ENCODE data around the gene NKX6-2.
"Not testable (repeated sequence)": the region's sequence is repeated elsewhere in the genome, so short reads cannot be mapped to it uniquely, and the experiment has no call there.

NKX6-2 gene

DNA sequence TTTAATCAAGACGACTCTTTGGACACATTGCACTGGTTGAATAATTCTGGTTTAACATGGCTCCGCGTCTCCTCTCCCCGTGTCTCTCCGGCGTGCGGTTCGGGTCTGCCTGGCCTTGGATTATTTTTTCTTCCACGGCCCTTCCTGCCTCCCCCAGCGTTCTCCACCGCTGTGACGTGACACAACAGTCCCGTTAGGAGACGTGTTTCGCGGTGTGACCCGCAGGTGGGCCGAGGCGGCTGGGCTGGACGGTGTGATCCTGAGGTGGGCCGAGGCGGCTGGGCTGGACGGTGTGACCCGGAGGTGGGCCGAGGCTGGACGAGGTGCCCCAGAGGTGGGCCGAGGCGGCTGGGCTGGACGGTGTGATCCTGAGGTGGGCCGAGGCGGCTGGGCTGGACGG lies 12.0 kb upstream of the NKX6-2 start:
- not testable (repeated sequence) for DNase-seq (ENCODE audit: low spot score)

DNA sequence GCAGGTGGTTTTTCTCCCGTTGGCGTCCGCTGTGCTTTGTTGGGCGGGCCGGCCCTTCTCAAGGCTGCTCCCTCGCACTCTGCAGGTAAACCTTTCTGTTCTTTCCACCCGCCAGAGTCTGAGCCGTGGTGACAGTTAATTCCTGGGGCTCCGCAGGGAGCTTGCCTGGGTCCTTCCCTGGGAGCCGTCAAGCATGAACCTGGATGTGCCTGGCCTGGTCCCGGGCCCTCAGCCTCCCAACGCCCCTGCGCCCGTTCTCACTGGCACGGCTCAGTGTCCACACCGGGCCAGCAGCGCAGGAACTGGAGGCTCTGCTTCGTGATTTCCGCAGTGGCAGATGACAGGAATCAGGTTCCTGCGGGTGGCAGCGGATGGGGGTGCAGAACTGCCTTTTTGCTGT lies 10.9 kb upstream of the NKX6-2 start:
- DNase-seq (ENCODE audit: low spot score), result no peak

DNA sequence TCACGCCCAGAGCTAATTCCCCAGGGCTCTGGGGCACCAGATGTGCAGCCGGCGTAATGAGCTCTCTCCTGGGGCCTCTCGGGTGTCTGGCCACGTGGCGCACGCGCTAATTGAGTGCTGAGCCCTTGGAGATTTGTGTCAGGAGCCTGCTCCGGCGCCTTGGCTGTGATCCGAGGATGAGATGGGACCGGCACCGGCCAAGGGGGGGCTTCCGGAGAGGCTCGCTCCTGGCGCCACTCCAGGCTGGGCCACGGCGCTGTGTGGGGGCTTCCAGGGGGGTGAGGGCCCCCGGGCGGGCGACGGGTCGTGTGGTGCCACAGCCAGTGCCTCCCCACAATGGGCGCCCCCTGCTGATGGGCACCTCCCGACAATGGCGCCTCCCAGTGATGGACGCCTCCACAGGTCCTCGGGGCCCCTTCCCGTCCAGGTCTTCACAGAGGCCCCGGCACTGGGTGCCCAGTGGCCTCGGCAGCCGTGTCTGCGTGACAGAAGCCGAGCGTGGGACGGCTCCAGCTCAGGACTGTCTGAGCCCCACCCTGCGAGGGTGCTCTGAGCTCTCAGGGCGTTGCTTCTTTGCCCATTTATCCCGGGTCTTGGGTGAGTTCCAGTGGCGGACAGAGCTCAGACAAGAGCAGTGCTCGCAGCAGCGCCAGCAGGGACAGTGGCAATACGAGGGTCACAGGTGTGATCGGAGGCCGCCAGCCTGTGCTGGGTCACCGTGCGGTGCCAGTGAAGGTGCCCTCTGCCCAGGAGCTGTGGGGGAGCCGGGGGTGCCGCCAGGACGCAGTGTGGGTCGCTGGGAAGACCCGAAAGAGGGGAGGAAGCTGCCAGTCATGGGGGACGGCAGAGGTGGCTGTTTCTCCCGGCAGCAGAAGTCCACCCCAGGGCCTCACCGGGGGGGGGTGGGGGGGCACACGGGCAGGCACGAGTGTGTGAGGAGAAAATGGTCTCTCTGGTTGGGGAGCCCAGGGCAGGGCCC lies 8.2 kb upstream of the NKX6-2 start:
- DNase-seq (ENCODE audit: low spot score), result no peak

GRCh38 chr10:132793213-132793612 lies 7.3 kb upstream of the NKX6-2 start:
- no peak for DNase-seq (ENCODE audit: low spot score)

GRCh38 chr10:132792796-132793195 lies 6.8 kb upstream of the NKX6-2 start:
- DNase-seq (ENCODE audit: low spot score), result no peak

GRCh38 chr10:132792099-132792498 lies 6.2 kb upstream of the NKX6-2 start:
- not testable (repeated sequence) for DNase-seq (ENCODE audit: low spot score)

DNA sequence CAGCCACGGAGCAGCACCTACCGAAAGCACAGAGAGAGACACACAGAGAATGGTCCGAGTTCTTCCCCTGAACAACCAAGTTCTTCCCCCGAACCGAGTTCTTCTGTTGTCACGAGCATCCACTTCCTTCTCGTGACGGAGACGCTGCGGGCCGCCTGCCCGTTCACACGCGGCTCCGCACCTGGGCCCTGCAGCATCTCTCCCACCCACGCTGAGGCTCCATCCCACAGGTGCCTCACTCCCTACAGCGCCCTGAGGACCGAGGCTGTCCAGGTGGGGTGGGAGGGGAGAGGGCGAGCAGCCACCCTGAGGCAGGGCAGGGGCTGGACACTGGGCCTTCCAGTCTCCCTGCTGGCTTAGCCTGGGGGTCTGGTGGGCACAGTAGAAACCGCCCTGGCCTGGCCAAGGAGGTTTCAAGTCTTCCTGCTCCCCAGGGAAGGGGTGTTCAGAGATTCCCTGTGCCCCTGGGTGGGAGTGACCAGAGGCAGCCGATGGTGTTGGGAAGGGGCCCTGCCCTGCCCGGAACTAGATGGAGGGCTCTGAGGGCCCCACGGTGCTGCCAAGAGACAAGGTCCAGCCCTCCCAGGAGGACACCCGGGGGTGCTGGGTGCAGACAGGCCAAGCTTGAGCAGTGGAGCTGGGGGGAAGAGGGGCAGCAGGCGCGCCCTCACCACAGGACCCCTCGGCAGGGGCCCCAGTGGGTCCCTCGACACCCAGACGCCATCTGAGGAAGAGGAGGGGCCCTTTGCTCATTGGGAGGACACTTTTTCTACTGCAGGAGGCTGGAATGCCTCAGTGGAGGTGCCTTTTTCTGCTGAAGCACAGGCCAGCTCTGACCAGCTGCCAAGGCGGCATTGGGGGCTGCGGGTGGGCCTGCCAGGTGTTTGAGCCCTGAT lies 5.2 kb upstream of the NKX6-2 start:
- no peak for DNase-seq (ENCODE audit: low spot score)

DNA sequence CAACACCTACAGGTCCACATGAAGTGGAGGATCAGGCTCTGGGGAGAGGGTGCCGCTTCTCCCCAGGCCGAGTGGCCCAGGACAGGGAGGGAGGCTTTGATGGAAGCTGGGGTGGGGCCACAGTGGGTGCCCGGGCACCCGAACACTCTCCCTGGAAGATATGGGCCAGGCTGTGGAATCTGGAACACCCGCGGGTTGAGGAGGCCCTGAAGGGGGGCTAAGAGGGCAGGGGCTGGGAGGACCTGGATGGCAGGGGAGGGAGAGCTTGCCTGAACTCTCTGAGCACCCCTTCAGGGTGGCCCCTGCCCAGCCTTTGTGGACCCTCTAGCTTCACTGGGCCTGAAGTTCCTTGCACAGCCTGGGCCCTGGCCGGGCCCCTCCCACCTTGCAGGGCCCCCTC lies 4.5 kb upstream of the NKX6-2 start:
- DNase-seq (ENCODE audit: low spot score), result no peak

DNA sequence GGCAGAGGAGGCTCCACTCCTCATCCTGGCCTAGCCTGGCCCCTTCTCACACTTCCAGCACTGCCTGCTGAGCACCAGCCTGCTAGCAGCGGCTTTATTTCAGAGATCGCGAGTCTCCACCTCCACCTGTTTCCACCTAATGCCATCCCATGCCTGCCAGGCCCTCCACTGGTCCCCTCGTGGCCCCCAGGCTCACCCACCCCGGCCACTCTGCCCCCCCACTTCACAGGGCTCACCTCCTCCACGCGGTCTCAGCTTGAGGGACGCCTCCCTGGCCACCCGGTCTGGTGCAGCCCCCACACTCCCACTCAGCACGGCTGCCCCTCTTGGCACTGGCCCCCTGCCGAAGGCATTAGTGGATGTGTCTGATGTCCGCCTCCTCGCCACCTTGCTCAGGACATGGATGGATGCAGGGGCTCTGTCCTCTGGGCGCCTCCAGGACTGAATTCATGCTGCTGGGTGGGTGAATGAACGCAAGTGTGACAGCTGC lies 3.8 kb upstream of the NKX6-2 start:
- no peak for DNase-seq (ENCODE audit: low spot score)

GRCh38 chr10:132788831-132789219 lies 2.9 kb upstream of the NKX6-2 start:
- no peak for DNase-seq (ENCODE audit: low spot score)

DNA sequence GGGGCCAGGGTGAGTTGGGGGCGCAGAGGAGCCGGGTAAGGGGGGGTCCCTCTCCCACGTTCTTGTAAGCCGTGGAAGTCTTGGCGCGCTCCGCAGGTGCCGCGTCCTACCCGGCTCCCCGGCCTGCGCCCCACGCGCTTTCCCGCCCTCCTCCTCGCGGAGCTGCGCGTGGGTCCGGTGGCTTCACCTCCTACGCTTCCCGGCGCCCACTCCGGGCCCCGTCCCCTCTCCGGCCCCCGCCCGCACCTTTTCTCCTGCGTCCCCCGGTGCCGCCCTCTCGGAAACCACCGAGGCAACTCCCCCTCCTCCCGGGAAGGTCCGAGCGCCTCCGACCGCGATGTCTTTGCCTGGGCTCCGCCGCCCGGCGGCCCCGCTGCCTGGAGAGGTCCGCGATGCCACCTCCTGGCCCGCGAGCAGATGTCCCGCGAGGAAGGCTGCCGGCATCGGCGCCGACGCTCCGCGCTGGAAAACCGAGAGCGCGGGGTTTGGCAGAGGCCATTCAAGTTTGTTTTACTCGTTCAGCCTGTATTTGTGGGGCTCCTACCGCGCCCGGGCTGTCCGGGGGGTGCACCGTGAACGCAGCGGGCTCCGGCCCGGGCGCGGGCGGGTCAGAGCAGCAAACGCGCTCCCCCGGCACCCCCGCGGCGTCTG lies 2.4 kb upstream of the NKX6-2 start:
- DNase-seq (ENCODE audit: low spot score), result no peak

DNA sequence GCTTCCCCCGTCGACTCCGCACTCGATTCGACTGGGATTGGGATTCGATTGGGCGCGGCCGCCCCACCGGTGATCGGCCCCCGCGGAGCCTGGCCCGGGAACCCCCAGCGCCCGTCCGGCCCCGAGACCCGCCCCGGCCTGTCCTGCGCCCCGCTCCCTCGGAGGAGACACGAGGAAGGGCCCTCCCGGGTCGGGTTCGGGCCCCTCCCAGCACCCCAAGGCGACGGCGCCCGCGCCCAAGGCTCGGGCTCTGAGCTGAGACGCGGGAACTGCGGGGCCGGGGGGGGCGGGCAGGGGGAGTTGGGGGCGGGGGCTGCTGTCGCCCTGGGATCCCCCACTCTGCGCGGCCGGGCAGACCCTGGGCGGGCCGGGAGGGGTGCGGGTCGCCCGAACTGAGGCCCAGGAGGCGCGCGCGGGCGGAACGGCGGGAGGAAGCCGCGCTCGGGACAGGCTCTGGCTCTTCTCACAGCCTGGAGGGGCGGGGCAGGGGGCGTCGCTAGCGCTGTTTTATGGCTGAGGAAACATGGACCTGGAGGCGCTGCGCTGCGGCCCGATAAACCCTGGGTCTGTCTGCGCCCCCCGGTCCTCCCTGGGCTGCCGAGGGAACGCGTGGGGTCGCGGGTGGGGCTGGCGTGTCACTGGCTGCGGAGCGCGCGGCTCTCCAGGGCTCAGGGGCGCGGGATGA lies 1.7 kb upstream of the NKX6-2 start:
- DNase-seq (ENCODE audit: low spot score), result no peak

- no peak for DNase-seq (ENCODE audit: low spot score)
Observed at GRCh38 chr10:132786884-132787494, 1.0 kb upstream of the NKX6-2 start.

- DNase-seq (ENCODE audit: low spot score), result no peak
Observed at GRCh38 chr10:132786476-132786883, 533 bp upstream of the NKX6-2 start.

- no peak for DNase-seq (ENCODE audit: low spot score)
Observed at GRCh38 chr10:132784866-132785722, 853 bp downstream of the NKX6-2 start.

DNA sequence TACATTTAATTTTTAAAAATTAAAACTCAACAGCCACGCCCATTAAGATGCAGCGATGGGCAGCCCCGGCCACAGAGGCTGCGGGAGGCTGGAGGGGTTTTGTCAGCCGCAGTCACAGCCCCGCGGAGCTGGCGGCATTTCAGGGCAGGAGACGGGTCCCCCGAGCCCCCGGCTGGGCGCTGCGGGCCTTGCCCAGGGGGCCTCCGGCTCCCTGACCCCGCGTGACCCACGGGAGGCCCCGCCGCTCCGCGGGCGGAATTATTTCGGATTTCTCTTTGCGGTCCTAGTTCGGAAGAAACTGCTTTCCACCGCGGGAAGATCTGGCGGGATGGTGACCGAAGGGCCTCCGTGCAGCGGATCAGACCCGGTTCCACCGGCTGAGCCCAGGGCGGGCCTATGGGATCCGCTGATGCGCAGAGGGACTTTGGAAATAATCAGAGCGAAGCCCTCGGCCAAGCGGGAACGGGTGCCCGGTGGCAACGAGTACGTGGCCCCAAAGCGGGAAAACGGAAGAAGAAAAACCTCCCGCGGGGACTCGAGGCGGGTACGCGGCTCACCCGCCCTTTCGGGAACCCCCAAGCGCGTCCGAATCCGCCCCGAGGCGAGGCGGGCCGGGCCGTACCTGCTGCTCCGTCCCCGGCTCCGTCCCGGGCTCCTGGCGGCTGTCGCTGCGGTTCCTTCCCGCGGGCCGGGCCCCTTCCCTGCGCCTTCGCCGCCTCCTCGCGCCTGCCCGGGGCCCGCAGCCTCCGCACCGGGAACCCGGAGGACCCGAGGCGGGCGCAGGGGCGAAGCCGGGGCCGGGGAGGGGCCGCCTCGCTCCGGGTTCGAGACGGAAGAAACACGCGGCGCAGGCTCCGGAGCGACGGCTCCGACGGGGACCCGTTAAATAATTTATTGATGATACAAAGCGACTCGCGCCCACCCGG lies 1.7 kb downstream of the NKX6-2 start:
- no peak for DNase-seq (ENCODE audit: low spot score)

GRCh38 chr10:132783165-132783939 lies 2.6 kb downstream of the NKX6-2 start:
- no peak for DNase-seq (ENCODE audit: low spot score)

DNA sequence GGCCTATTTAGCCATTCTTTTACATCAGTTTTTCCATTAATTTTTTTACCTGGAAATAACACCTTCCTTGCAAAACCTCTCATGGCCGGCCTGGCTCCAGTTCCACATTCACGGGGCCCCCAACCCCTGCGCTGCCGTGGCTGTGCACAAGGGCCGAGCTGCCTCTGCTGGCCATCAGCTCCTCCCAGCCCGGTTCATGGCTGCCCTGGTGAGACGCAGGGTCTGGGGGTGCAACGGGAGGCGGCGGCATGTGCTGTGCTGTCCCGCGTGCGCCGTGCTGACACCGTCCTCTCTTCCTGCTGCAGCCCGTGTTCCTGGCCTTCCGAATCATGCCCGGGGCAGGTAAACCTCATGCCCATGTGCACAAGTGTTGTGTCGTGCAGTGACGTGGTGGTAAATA lies 4.4 kb downstream of the NKX6-2 start:
- no peak for DNase-seq (ENCODE audit: low spot score)

Data from cerebellar cortex (tissue), 1 donor.